ENCODE data around the gene SLC8B1. TPM values are rescaled to one million over a fixed set of nuclear protein-coding genes. Genes with fewer than 3 reads are reported as not detected.

The SLC8B1 gene
- total RNA-seq, 1 experiment from 2014 or later = 4.7 TPM

DNA sequence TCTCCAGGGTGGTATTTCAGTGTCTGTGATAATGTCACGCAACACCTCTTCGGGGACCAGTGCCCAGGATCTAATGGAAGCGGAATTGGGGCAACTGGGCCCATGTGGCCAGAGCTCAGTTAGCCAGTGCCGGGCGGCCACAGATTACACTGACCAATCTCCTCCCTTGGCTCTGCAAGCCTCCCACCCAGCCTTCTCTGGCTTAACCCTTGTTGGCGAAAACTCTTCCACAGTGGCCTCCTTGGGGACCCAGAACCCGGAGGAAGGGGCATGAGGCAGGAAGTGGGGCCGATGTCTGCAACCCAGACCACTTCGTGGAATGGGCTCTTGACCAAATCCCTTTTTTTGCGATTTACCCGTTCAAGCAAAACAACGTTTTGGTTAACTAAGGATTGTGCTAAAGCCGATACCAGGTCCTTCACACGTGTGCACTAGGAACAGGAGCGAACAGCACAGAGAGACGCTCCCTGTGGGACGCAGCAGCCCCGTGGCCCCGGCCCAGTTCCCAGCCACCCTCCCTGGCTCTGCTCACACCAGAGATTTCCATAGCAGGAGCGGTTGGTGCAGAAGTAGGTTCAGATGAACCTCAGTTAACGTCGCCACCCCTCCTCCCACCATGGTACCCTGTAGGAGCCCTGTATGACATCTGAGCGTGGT, 38.2 kb downstream of the SLC8B1 start:
- DNase-seq (ENCODE audit: low spot score) = no peak

DNA sequence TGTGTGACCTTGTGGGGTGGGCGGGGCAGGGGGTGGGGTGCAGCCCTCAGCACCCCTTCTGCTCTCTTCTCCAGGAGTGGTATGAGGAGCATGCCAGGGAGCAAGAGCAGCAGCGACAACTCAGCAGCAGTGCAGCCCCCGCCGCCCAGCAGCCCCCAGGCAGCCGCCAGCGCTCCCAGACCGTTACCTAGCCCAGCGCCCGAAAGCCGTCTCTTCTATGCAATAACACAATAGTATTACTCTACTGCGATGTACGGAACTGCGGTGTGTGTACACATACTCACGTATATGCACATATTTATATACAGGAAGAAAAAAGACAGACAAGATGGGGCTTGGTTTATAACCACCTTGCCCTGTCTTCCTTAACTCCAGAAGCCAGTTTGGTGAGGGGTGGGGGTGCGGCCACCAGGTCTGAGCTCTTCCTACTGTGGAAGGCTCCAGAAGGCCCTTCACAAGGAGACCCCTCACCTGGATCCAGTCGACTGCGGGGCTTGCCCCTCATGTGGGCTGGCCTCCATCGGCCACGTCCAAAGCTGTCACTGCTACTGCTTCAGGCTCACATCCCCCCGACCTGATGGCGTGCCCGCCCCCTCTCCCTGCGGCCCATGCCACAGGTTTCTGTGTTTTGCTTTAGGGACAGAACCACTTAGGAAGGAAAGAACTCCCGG, 38.9 kb downstream of the SLC8B1 start:
- DNase-seq (ENCODE audit: low spot score) = no peak

DNA sequence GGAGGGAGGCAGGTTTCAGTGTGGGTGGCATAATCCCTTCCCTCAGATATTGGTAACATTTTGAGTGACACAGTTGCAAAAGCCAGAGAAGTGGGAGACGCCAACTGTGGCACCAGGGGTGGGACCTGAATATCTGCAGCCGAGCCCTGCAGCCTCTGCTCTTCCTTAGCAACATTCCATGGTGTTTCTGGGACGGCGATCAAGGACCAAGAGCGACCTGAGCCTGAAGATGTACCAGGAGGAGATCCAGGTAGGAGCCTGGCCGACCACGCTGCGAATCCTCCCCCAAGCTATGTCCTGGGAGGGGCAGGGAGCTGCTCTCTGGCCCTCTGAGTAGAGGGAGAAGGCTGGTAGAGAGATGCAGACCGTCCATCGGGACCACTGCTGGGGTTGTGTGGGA, 41.8 kb downstream of the SLC8B1 start:
- no peak for DNase-seq (ENCODE audit: low spot score)

DNA sequence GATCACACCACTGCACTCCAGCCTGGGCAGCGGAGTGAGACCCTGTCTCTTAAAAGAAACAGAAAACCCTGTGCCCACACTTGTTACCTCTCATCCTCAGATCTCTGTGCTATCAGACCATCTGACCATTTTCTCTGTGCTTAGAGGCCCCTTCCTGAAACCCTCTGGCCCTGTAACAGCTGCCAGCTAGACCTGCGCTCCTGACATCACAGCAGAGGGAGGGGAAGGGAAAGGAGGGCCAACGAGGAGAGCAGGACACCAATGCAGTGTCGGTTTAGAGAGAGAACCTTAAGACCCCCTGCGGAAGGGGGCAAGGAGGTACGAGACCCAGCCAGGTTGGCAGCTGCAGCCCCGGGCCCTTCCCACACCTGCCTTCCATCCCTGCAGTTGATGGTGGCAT, 42.4 kb downstream of the SLC8B1 start:
- DNase-seq (ENCODE audit: low spot score) = no peak

DNA sequence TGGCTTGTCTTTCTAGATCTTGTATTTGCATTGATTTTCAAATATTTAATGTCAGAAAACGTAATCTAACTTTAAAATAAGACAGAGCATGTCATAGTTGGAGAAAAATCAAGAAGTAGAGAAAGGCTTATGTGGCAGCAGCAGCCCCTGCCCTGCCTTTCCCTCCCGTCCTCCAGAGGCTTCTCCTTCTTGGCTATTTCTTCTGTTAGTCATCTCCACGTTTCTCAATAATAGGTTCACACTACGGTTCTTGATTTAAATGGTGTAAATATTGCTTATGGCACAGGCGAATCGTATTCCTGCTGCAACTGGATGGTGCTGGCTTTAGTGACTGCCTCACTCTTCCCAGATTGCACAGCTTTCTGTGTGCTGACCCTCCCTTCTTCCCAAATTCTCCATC, 42.8 kb downstream of the SLC8B1 start:
- DNase-seq (ENCODE audit: low spot score) = no peak

DNA sequence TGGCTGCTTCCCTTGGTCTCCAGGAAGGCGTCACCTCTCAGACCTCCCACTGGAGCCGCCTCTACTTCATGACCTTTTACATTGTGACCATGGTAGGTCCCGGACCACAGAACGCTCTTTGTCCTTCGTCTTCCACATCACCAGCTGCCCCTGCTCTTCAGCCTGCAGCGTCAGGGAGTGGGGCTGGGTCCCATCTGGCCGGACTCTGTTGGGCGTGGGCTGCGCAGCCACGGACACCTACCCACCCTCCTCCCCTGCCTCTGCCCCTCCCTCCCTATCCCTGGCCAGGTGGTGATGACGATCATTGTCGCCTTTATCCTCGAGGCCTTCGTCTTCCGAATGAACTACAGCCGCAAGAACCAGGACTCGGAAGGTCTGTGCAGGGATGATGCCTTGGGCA, 43.3 kb downstream of the SLC8B1 start:
- no peak for DNase-seq (ENCODE audit: low spot score)

DNA sequence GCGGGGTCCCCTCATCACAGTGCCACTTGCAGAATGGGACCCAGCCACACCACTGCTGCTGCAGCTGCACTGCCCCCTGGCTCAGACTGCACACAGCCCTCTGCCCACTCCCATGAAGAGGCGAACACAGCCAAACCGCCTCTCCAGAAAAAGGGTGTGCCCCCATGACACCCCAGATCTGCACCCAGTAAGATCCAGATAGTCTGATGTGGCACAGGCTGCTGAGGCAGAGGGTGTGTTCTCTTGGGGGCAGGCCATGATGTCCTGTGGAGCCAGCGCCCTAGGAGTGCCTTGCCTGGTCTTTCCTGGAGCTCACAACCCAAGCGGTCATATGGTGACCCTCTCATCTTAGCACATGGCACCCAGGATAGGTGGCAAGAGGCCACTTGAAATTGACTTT, 44.4 kb downstream of the SLC8B1 start:
- no peak for DNase-seq (ENCODE audit: low spot score)

DNA sequence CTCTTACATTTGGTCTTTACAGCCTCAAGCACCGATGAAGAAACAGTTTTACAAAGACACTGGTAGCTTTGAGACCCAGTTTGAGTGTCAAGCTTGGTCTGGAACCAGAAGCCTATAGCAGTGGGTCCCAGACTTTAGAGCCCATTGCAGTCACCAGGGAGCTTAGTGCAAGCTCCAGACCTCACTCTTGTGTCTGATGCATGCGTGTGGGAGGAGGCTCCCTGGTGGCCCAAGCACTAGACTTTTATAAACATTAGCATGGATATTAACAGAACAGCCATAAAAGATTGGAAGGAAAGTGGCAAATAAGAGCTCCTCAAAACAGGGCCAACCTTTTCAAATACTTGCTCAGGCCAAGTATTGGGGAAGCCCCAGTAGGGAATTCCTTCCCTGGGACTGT, 45.5 kb downstream of the SLC8B1 start:
- DNase-seq (ENCODE audit: low spot score) = no peak

DNA sequence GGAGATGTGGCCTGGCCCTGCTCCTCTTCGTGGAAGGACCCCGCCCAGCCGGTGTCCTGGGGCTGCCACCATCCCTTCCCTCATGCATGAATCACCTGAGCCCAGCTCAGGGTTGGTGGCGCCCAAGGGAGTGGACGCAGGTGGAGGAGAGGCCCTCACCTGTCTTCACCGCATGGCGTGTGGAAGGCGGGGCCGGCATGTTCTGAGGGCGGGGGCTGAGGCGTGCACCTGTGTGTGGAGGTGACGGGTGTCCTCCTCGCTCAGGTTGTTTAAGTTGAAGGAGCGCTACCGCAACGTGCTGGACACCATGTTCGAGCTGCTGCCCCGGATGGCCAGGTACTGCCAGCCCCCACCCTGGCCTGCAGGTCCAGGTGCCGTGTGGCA, 47.0 kb downstream of the SLC8B1 start:
- DNase-seq (ENCODE audit: low spot score) = no peak

DNA sequence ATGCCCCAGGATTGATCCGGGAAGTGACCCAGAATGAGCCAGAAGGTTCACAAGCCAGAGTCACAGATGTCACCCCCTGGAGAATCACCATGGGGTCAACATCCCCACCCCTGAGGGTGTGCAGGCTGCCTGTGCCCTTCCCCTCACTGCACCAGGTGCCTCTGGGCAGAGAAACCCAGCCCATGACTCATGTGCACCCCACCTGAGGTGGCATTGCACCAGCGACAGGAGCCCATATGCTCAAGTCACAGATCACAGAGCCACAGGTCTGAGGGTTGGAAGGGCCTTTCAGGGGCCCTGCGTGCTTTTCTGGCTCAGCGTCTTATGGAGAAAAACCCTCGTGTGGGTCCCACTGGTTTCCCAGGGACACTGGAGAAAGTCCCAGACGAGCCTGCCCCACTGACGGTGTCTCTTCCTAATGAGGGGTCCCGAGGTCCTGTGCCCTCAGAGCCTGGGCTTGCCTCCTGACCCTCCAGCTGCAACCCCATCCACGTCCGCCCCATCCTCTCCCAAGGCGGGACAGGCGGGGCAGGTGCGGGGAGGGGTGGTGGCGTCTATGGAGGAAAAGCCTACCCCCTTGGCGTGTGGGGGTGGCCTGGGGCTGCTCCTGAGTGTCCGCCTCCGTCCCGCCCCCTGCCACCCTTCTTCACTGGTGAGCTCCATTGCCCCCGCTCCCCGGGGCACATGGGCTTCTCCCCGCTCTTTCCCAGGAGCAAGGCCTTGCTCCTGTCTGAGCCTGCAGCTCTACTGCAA, 47.6 kb downstream of the SLC8B1 start:
- DNase-seq (ENCODE audit: low spot score) = no peak

DNA sequence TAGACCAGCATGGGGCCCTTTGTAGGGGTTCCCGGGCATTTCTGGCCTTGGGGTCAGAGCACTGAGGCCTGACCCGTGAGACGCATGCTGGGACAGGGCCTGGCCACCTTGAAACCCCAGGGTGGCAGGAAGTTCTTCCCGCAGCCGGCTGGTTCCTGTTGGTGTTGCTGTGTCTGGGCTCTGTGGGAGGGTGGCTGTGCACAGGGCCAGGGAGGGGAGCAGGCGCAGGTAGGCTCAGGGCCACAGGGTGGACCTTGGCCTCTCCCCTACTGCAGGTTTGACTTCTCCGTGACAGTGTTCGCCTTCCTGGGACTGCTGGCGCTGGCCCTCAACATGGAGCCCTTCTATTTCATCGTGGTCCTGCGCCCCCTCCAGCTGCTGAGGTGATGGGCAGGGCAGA, 48.2 kb downstream of the SLC8B1 start:
- DNase-seq (ENCODE audit: low spot score) = no peak

DNA sequence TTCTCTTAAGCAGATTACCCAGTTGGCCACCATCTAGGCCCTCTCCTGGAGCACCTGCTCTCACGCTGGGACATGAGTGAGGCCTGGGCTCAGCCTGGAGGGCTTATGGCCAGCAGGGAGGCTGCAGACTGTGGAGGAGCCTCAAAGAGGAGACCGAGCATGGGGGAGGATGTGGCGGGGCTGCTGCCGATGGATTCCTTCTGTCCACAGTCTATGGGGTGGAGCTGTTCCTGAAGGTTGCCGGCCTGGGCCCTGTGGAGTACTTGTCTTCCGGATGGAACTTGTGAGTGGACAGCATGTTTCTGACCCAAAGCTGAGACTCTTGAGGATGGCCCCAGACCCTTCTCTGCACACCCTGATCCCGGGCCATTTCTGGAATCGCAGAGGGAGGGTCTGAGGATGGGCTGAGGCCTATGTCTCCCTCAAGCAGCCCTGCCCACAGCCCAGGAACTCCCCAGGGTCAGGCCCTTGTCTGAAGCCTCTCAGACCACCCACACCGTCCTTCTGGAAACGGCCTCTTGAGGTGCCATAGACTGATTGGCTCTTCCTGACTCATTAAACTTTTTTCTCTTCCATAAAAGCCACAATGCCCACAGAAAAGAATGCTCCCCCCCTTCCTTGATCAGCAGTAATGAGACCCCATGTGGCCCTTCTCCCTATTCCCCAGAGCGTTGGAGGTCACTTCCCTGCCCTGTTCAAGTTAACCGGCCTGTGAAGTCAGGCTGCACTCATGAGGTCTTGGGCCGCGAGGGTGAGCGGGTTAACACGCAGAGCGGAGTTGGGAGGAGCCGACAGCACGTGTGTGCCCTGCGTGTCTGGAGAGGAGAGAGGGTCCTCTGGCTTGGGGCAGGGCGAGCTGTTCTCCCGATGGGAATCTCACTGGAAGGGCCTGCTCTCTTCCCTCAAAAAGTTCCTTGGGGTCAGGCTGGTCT, 49.0 kb downstream of the SLC8B1 start:
- no peak for DNase-seq (ENCODE audit: low spot score)

DNA sequence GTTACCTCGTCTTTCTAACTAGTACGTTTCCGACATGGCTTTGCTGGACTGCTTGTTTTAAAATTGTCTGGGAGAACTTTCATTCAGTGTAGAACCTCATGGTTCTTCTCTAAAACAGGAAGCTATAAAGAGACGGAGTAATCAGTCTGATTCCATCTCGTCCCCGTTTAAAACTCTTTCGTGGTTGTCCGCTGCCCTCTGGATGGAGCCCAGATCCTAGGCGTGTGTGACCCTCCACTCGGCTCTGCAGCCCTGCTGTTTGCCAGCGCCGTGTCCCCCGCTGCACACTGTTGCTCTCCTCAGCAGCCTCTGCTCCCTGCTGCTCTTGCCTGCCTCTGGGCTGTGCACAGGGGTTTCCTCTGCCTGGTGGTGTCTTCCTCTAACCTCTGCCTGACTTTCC, 50.2 kb downstream of the SLC8B1 start:
- no peak for DNase-seq (ENCODE audit: low spot score)

DNA sequence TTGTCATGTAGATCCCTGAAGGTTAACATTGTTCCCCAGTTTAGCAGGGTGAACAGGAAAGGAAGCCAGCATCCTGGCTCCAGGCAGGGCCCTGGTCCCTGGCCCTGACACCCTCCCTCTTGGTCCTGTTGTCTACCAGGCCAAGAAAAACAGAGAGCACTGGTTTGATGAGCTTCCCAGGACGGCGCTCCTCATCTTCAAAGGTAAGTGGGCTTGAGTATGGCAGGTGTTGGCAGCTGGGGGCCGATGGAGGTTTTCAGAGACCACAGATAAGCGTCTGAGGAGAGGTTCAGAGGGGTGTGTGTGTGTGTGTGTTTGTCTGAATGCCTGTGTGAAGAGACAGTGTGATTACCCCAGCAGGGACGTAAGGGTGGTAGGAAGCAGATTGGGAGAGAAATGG, 56.3 kb downstream of the SLC8B1 start:
- no peak for DNase-seq (ENCODE audit: low spot score)

DNA sequence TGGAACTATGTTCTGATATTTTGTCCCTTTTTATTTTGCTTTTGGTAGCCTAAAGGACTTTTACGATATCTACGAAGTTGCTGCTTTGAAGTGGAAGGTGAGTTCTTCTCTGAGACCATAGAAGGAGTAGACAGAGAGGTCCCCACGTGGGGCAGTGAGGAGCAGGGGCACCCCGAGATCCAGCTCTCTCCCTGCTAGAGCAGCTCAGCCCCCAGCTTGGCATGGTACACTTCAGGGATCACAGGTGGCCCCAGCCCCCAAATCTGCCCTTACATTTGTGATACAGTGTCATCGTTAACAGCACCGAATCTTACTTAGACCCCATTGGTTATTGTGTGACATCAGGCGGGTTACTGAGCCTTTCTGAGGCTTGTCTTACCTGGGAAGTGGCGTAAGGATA, 56.8 kb downstream of the SLC8B1 start:
- DNase-seq (ENCODE audit: low spot score) = no peak

DNA sequence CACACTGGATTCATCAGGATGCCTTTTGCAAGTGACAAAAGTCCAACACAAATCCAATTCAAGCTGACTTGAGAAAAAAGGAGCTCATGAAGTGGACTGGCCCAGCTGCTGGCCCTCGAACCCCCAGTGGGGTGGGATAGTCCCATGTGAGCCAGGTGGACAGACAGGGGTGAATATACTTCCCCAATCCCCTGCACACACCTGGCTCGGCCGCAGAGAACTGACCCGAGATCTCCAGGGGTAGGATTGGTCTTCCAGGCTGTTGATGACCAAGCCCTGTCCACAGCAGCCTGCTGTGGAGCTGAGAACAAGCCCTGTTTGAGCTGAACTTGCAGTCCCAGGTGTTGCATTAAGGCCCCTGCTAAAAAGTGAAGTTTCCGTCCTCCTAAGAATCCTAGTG, 57.4 kb downstream of the SLC8B1 start:
- no peak for DNase-seq (ENCODE audit: low spot score)

DNA sequence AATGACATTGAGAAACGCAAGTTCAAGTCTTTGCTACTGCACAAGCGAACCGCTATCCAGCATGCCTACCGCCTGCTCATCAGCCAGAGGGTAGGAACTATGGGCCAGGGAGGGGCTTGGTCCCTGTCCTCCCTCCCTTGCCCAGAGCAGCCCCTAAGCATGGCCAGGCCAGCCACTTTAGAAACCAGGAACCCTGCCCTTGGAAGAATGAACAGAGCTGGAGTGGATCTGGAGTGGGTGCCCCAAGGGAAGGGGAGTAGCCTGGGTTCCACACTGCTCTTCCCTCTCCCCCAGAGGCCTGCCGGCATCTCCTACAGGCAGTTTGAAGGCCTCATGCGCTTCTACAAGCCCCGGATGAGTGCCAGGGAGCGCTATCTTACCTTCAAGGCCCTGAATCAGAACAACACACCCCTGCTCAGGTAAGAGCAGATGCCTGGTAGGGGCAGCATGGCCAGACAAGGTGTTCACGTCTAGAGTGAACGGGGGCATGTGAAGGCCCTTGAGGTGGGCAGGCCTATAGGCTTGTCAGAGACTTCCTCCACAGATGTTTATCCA, 57.9 kb downstream of the SLC8B1 start:
- no peak for DNase-seq (ENCODE audit: low spot score)

DNA sequence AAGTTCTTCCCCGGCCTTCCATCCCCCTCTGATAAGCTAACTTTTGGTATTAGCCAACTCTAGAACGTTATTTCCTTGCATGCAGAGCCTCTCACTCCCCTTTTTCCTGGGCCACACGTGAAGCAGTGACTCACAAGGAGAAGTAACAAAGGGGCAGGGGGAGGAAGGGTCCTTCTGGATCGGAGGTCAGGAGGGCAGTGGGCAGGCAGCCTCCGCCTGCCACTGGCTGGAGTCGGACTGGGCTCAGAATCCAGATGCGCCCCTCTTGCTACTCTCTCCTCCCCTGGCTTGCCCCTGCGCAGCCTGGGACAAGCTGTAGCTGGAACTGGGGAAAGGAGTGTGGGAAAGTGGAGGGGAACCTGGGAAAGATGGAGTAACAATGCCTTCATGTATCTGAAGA, 58.6 kb downstream of the SLC8B1 start:
- DNase-seq (ENCODE audit: low spot score) = no peak

DNA sequence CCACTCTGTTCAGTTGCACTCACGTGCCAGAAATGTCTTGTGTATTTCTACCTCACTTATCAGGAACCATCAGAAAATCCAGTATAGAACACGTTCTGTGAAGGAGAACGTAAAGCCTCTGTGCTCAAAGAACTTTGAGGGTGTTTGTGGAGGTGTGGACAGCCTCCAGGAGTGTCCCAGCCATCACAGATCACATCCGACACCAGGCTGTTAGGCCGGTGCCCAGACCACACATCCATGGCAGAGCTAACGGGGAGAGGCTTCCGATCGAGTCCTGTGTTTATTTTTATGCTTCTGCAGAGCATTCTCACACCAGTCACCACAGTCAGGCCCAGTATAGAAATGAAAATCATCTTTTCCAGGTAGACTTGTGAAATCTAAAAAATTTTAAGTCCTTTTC, 60.1 kb downstream of the SLC8B1 start:
- DNase-seq (ENCODE audit: low spot score) = no peak

DNA sequence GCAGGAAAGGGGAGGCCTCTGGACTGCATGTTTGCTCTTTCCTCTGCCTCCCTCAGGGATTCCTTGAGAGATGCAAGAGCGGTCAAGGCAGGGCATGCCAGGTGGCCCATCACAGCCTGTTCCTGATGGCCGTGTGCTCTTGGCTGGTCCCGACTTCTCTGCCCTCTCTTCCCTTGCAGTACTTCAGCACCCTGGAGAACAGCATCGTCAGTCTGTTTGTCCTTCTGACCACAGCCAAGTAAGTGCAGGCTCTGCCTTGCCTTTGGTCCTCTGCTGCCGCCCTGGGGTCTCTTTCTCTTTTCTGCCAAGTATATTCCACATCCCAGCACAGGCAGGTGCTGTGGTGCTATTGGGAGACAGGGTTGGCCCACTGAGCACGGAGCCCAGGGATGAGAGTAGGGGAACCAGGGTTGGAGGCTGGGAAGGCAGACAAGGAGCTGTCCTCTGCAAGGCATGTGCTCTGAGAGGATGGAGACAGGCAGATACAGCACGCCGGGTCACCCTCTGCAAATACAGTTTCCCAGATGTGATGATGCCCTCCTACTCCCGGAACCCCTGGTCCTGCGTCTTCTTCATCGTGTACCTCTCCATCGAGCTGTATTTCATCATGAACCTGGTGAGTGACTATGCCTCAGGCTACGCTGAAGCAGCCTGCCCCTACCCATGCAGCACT, 61.7 kb downstream of the SLC8B1 start:
- DNase-seq (ENCODE audit: low spot score) = no peak

Measured in HT-29 (cell line).